NOMO-1 treated with dmso at 0.1 percent for 144 hours (cell line): ENCODE data around the gene THUMPD3.

Experiments used
- DNase-seq: peaks from one replicate; lab custom pipeline; 2025; ENCODE audit not compliant: unreplicated experiment; lab: John Stamatoyannopoulos, UW

THUMPD3 gene

DNA sequence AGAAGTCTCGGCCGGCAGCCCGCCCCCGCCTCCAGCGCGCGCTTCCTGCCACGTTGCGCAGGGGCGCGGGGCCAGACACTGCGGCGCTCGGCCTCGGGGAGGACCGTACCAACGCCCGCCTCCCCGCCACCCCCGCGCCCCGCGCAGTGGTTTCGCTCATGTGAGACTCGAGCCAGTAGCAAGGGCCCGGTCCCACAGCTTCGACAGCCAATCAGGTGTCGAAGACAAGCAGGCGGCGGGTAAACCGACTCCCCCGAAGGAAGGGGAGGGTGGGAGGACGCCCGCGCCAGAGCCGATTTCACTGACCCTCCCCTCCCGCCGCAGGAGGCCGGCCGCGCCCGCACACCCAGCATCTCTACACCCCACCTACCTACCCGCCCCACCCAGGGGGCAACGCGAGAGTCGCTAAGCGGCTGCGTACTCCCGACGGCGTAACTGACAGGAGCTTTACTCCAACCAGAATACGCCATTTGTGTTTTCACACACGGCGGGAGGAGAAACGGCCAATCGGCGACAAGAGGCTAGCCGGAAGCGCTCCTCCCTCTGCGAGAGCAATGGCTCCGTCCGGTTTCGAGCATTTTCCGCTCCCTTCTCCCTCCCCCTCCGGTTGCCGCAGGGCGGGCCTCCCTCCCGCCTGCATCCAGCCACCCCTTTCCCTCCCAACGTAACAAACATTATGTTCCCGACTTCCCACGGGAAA, 33.9 kb downstream of the THUMPD3 start:
- peak; percentile 97 for DNase-seq

GRCh38 chr3:9397332-9397905, 34.6 kb downstream of the THUMPD3 start, which contains the start of gene SETD5:
SETD5 (plus strand) TSS chr3:9397615; CDS start chr3:9428939, 31,324 bp downstream.
- peak; percentile 95 for DNase-seq

DNA sequence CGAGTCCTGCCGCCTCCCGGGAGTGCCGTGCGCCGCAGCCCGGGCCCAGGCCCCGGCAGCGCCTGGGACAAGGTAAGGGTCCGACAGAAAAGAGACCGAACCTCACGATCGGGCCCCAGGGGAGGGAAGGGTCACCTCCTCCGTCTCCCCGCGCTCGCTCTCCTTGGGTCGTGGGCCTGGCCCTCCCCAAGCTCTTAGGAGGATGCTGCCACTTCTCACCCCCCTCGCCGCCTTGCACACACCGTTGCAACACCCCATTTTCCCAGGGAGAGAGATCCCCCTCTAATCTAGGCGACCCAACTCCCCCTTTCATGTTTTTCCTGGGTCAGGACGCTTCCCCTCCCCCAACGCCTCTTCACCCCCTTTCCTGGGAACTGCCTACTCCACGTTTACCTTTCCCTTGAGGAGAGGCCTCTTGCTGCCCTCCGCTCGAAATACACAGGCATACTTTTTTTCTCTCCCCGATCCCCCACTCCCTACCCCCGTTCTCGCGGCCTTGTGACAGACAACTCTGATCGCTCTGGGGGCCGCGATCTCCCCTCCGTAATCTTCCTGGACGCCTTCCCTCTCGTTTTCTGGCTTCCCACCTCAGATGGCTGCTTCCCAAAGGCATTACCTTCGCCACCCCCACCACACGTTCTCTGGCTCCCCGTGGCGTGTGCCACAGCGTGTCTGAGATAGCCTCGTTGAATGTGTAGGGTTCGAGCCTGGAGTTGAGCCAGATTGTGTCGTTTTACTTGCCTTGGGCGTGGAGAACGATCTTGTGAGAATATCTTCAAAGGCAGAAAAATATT, 35.2 kb downstream of the THUMPD3 start:
- no peak for DNase-seq

GRCh38 chr3:9398700-9399336, 36.0 kb downstream of the THUMPD3 start:
- DNase-seq, result no peak

- no peak for DNase-seq
These were observed 36.5 kb downstream of the THUMPD3 start for GRCh38 chr3:9399337-9399703.

GRCh38 chr3:9399746-9400145, 36.9 kb downstream of the THUMPD3 start:
- DNase-seq, result no peak

DNA sequence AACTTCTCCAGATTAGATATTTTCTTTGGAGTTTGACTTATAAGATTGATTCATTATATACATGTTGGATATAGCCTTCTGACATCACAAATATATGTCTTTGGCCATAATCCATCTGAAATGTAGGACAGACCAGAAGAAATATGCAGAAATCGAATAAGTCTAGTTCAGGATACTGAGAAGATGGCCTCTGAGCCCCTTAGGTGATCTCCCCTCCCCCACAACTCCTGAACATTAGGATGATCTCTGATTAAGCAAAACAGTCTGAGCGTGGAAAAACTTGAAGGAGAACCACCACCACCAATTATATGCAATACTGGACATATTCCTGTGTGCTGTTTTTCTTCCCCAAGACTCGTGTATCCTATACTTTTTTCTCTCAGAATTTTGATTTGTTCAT, 37.8 kb downstream of the THUMPD3 start:
- no peak for DNase-seq

DNA sequence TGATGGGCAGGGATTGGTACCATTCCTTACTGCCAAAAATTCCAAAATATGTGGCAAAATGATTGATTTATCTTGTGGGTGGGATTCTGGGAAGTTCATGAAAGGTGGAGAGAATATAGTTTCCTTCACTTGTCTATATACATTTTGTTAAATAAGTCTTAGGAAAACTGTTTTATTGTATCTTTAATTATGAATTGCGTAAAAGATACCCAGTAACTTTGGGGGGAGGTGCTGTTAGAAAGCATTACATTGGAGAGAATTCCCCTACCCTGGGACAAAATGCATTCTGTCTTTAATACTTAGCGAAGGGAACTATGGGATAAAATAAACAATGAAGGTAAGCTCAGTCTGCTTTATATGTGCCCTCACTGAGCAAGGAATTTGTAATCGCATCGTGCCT, 39.1 kb downstream of the THUMPD3 start:
- no peak for DNase-seq

GRCh38 chr3:9402410-9403228, 39.8 kb downstream of the THUMPD3 start:
- no peak for DNase-seq

DNA sequence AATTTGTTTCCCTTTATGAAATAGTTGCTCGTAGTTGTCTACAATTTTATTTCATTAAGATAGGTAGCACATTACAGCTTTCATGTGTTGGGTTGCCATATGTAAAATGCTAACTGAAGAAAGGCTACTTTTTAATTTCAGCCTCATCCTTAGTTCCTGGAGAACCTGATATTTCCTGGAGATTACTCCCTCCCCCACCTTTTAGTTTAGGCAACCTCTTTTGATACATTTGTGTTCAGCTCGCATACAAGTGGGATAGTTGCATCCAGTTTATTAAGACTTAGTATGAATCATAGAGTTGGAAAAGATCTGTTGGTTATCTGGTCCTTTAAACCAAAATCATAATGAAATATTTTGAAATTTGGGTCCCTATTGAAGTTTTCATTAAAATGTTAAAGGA, 40.6 kb downstream of the THUMPD3 start:
- DNase-seq, result no peak

- no peak for DNase-seq
These were observed 41.8 kb downstream of the THUMPD3 start for GRCh38 chr3:9404680-9405079.

DNA sequence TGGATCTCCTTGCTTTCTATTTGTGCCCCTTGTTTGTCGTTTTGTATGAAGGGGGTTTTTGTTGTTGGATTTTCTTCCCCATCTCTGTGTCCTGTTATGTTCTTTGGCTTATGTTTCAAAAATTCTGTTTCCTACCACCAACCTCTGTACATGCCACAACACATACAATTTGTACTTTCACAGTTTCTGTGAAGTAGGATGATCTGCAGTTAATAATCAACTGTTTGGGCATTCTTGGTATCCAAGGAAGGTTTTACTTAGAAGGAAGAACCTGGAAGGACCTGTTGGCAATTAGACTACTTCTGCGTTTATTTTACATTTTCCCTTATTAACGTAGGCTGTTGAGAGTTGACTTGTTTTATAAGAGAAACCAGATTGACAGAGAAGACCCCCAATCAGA, 42.9 kb downstream of the THUMPD3 start:
- no peak for DNase-seq

GRCh38 chr3:9406856-9407626, 44.2 kb downstream of the THUMPD3 start:
- no peak for DNase-seq

- DNase-seq, result no peak
These were observed 45.2 kb downstream of the THUMPD3 start for GRCh38 chr3:9408061-9408460.

DNA sequence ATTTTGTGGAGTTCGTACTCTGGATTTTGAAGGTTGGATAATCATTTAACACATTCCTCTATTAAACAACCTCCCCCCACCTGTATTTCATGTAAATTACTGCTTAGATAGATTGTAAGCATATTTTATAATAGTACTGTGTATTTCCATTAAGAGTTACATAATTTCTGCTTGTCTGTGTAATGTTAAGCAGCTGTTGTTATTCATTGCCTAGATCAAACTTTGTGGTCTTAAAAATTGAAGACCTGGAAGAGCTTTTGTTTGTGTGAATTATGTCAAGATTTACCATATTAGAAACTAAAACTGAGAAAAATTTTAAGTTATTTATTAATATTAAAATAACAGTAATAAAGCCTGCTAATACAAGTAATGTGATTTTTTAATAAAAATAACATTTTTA, 45.7 kb downstream of the THUMPD3 start:
- DNase-seq, result no peak

- no peak for DNase-seq
These were observed 47.4 kb downstream of the THUMPD3 start for GRCh38 chr3:9409981-9410854.

- no peak for DNase-seq
These were observed 48.4 kb downstream of the THUMPD3 start for GRCh38 chr3:9411302-9411701.

DNA sequence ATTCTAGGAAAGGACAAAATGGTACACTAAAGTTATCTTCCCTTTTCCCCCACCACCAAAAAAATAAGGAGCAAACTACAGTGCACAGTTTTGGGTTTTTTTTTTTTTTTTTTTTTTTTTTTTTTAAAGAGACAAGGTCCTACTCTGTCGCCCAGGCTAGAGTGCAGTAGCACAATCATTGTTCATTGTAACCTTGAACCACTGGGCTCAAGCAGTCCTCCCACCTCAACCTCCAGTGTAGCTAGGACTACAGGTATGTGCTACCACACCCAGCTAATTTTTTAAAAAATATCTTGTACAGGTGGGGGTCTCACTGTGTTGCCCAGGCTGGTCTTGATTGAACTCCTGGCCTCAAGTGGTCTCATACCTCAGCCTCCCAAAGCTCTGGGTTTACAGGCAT, 49.4 kb downstream of the THUMPD3 start:
- no peak for DNase-seq

- DNase-seq, result no peak
These were observed 52.0 kb downstream of the THUMPD3 start for GRCh38 chr3:9414826-9415225.
